Gastroesophageal sphincter (tissue), 3 donors: Measurements from ENCODE around the gene CDK4.

ENCODE experiments used
- EP300 ChIP-seq: sonication (generic); formaldehyde crosslinking; IDR thresholded peaks from one replicate; pipeline ENCODE4 v1.6.1; 2017; ENCODE audit warnings: antibody characterized with exemption, mild to moderate bottlenecking
- POLR2A ChIP-seq, 2 donors: fragments of 450-650 bp; IDR thresholded peaks; one replicate each; pipeline ENCODE4 v1.6.1; 2017; ENCODE audit warnings: antibody characterized with exemption in 2 of 2, mild to moderate bottlenecking in 2 of 2, moderate library complexity in 1 of 2
- POLR2AphosphoS5 ChIP-seq: sonication (generic); formaldehyde crosslinking; IDR thresholded peaks from one replicate; pipeline ENCODE4 v1.6.1; 2017; ENCODE audit warnings: antibody characterized with exemption
- TF ChIP-seq, protein P1 (sequence below), 4 experiments: fragments of 200-600 bp in 2 of 4; fragments of 450-650 bp in 2 of 4; sonication (generic) in 1 of 4; IDR thresholded peaks; one replicate each; pipeline ENCODE4 v1.5.1; 2017 to 2019; ENCODE audit warnings: antibody characterized with exemption in 4 of 4, mild to moderate bottlenecking in 2 of 4, moderate library complexity in 2 of 4

DNA sequence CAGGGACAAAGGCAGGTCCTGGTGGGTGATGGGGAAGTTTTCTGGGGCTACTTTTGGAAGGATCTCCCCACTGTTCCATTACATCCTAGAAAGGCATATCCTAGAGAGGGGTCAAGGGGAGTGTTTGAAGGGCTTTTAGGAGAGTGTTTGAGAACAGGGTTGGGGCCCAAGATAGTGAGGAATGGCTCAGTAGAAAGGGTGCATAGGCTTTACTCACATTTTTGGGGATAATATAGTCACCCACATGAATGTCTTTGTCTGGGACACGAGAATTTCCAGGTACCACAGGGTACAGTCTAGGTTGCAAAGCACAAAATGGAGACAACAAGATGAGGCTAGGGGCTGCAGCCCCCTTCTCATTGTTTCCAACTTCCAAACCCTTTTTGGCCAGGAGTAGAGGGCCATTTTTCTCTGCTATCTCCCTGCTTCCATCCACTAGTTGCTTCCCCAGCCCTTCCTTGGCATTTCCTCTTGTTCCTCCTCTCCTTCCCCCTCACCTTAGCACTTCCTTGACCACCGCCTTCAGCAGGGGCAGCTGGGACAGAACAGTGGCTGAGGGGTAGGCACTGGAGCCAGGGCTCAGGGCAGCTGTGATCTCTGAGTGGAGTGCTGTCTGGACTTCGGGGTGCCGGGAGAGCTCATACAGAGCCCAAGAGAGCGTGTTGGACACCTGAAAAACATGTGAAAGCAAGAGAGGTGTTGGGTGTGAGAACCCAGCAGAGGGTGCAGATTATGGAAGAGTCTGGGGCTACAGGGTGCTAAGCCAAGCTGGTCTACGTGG lies 12.0 kb upstream of the CDK4 start:
- TF ChIP-seq, protein P1, sequence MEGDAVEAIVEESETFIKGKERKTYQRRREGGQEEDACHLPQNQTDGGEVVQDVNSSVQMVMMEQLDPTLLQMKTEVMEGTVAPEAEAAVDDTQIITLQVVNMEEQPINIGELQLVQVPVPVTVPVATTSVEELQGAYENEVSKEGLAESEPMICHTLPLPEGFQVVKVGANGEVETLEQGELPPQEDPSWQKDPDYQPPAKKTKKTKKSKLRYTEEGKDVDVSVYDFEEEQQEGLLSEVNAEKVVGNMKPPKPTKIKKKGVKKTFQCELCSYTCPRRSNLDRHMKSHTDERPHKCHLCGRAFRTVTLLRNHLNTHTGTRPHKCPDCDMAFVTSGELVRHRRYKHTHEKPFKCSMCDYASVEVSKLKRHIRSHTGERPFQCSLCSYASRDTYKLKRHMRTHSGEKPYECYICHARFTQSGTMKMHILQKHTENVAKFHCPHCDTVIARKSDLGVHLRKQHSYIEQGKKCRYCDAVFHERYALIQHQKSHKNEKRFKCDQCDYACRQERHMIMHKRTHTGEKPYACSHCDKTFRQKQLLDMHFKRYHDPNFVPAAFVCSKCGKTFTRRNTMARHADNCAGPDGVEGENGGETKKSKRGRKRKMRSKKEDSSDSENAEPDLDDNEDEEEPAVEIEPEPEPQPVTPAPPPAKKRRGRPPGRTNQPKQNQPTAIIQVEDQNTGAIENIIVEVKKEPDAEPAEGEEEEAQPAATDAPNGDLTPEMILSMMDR (IDR thresholded peaks at IDR 0.05): no peak
- no peak for TF ChIP-seq EP300
- no peak for TF ChIP-seq POLR2A (IDR thresholded peaks at IDR 0.05)
- TF ChIP-seq POLR2AphosphoS5: no peak
